Aorta (tissue), 5 donors: ENCODE data around the gene ERCC2. TPM values are rescaled to one million over a fixed set of nuclear protein-coding genes. Genes with fewer than 3 reads are reported as not detected.

Source experiments
- ATAC-seq: fragments of 200-7000 bp; cut with Tn5 transposase; one replicate; pipeline ENCODE4 v1.9.1; 2022; ENCODE audit warnings: moderate library complexity; ENCODE audit not compliant: low FRiP score
- DNase-seq, 2 donors: peaks; one replicate each; pipeline ENCODE4 v3.0.0-alpha.2; 2020
- H3K27ac ChIP-seq, 2 donors: one replicate each; pipeline ENCODE4 v1.5.1; 2013; ENCODE audit warnings: low read length in 2 of 2, mild to moderate bottlenecking in 2 of 2, moderate library complexity in 2 of 2, control low read depth in 1 of 2, inconsistent platforms in 1 of 2, low read depth in 1 of 2
- H3K27me3 ChIP-seq, 2 donors: one replicate each; pipeline ENCODE4 v1.6.1; 2013; ENCODE audit warnings: control low read depth in 1 of 2, low read length in 1 of 2, mild to moderate bottlenecking in 1 of 2, moderate library complexity in 1 of 2; ENCODE audit not compliant: insufficient read depth in 2 of 2, control insufficient read depth in 1 of 2
- H3K36me3 ChIP-seq, 2 donors: one replicate each; pipeline ENCODE4 v1.6.1; 2013; ENCODE audit warnings: control low read depth in 1 of 2, low read length in 1 of 2, mild to moderate bottlenecking in 1 of 2; ENCODE audit not compliant: insufficient read depth in 2 of 2, control insufficient read depth in 1 of 2
- H3K4me1 ChIP-seq, 2 donors: one replicate each; pipeline ENCODE4 v1.6.1; 2013; ENCODE audit warnings: low read length in 2 of 2, control low read depth in 1 of 2, mild to moderate bottlenecking in 1 of 2, moderate library complexity in 1 of 2; ENCODE audit not compliant: insufficient read depth in 2 of 2, control insufficient read depth in 1 of 2
- H3K4me3 ChIP-seq, 2 donors: one replicate each; pipeline ENCODE4 v1.5.1; 2013; ENCODE audit warnings: low read length in 2 of 2, control low read depth in 1 of 2, mild to moderate bottlenecking in 1 of 2
- H3K9me3 ChIP-seq: one replicate; pipeline ENCODE4 v1.6.1; 2013; ENCODE audit warnings: mild to moderate bottlenecking, low read length; ENCODE audit not compliant: control insufficient read depth
- WGBS, 2 donors: extraction: QIAGEN DNeasy Blood & Tissue Kit; methylation state at CpG; one replicate each; pipeline ENCODE4 v1.1.7; 2013; 5-methylcytosine and 5-hydroxymethylcytosine counted together
- intact Hi-C, 2 donors: fragments of 100-400 bp; cut with DNase I; formaldehyde crosslinking; loops; one replicate each; pipeline versions ENCODE4 v1.14.2 to v1.15.0; 2022
- polyA plus RNA-seq, 2 donors: library from polyadenylated mRNA; stranded (reverse); fragments of 200-250 nt; gene quantifications; one replicate each; pipeline ENCODE4 v1.2.3, GENCODE V29; 2013
- total RNA-seq, 2 donors: library from RNA; stranded (reverse); fragmentation: NEBNext Ultra II Directional; extraction: Animal tissue kit (Norgen Biotek cat#: 25700); gene quantifications; one replicate each; pipeline ENCODE4 v1.2.1, GENCODE V29; 2021
- donor health status: healthy with polysubstance abuse.
- donor health status: Bipolar disorder and iron deficiency.
- donor health status: DM: no; HTN: no; CAD: no.
- donor health status: DM: no; HTN: no; CAD: no.
- donor health status: DM: yes; HTN: yes; CAD: no.

The ERCC2 gene
- total and polyA plus RNA-seq, 4 donors = 5.1 to 27.2 (median 12.7) TPM

GRCh38 chr19:45307361-45307760 is 63.0 kb downstream of the ERCC2 start:
- 87 to 88% methylated on average over 19 of the region's 19 CpGs for WGBS, 2 donors
- H3K27ac ChIP-seq = no peak overlapping the region
- intact Hi-C loops = no loop called here
- no peaks in the 10 kb centered on the region for H3K27me3 ChIP-seq
- no peaks in the 10 kb centered on the region for H3K36me3 ChIP-seq
- DNase-seq = no peak
- H3K4me1 ChIP-seq = peaks cover 0 to 2% of the 10 kb centered on the region in 2 donors
- H3K4me3 ChIP-seq = no peak overlapping the region
- ATAC-seq = no peak
- no peaks in the 10 kb centered on the region for H3K9me3 ChIP-seq

- H3K9me3 ChIP-seq = no peaks in the 10 kb centered on the region
- no peaks in the 10 kb centered on the region for H3K27me3 ChIP-seq
- peaks cover 0 to 2% of the 10 kb centered on the region in 2 donors for H3K4me1 ChIP-seq
- WGBS, 2 donors = 69 to 76% methylated on average over 18 of the region's 18 CpGs
- ATAC-seq = no peak
- H3K36me3 ChIP-seq = no peaks in the 10 kb centered on the region
- intact Hi-C loops = no loop called here
- no peak overlapping the region for H3K27ac ChIP-seq
- no peak overlapping the region for H3K4me3 ChIP-seq
- DNase-seq = no peak
Measured at GRCh38 chr19:45306518-45307027, 63.8 kb downstream of the ERCC2 start.

GRCh38 chr19:45306040-45306439 is 64.3 kb downstream of the ERCC2 start:
- intact Hi-C loops = no loop called here
- Histone ChIP-seq H3K27me3 (no peaks in the 10 kb centered on the region), H3K4me3 (no peak overlapping the region), H3K27ac (no peak overlapping the region), H3K36me3 (no peaks in the 10 kb centered on the region), H3K4me1 (peaks cover 0 to 2% of the 10 kb centered on the region in 2 donors), H3K9me3 (no peaks in the 10 kb centered on the region)
- no peak for DNase-seq
- 20 to 24% methylated on average over 9 of the region's 9 CpGs for WGBS, 2 donors
- no peak for ATAC-seq

- intact Hi-C loops = no loop called here
- Histone ChIP-seq H3K4me3 (no peak overlapping the region), H3K4me1 (peaks cover 0 to 2% of the 10 kb centered on the region in 2 donors), H3K27ac (no peak overlapping the region), H3K27me3 (no peaks in the 10 kb centered on the region), H3K36me3 (no peaks in the 10 kb centered on the region), H3K9me3 (no peaks in the 10 kb centered on the region)
- ATAC-seq = no peak
- WGBS, 2 donors = 27 to 33% methylated on average over 5 of the region's 5 CpGs
- DNase-seq = no peak
Measured at GRCh38 chr19:45305421-45305820, 65.0 kb downstream of the ERCC2 start.

- H3K4me1 ChIP-seq = peaks cover 0 to 2% of the 10 kb centered on the region in 2 donors
- DNase-seq = no peak
- ATAC-seq = no peak
- WGBS, 2 donors = 75 to 84% methylated on average over 4 of the region's 4 CpGs
- H3K36me3 ChIP-seq = no peaks in the 10 kb centered on the region
- intact Hi-C loops = no loop called here
- no peaks in the 10 kb centered on the region for H3K9me3 ChIP-seq
- H3K4me3 ChIP-seq = no peak overlapping the region
- no peaks in the 10 kb centered on the region for H3K27me3 ChIP-seq
- H3K27ac ChIP-seq = no peak overlapping the region
Measured at GRCh38 chr19:45305007-45305406, 65.4 kb downstream of the ERCC2 start.

- no peak for ATAC-seq
- 75 to 87% methylated on average over 4 of the region's 4 CpGs for WGBS, 2 donors
Measured at GRCh38 chr19:45304141-45304926, 66.0 kb downstream of the ERCC2 start.

GRCh38 chr19:45303269-45304060 is 66.9 kb downstream of the ERCC2 start:
- intact Hi-C loops = no loop called here
- ATAC-seq = no peak
- peaks cover 0 to 2% of the 10 kb centered on the region in 2 donors for H3K4me1 ChIP-seq

More at GRCh38 chr19:45304141-45304926, 66.0 kb downstream of the ERCC2 start:
- Histone ChIP-seq H3K27ac (no peak overlapping the region), H3K27me3 (no peaks in the 10 kb centered on the region), H3K4me1 (peaks cover 0 to 2% of the 10 kb centered on the region in 2 donors), H3K9me3 (no peaks in the 10 kb centered on the region), H3K4me3 (no peak overlapping the region), H3K36me3 (no peaks in the 10 kb centered on the region)
- intact Hi-C loops = no loop called here
- no peak for DNase-seq

GRCh38 chr19:45302416-45302815 is 68.0 kb downstream of the ERCC2 start:
- no peak overlapping the region for H3K27ac ChIP-seq
- no peak overlapping the region for H3K4me3 ChIP-seq
- H3K9me3 ChIP-seq = no peaks in the 10 kb centered on the region
- H3K36me3 ChIP-seq = peaks cover 0 to 2% of the 10 kb centered on the region in 2 donors
- DNase-seq (no peak), ATAC-seq (no peak)
- H3K4me1 ChIP-seq = peaks cover 0 to 2% of the 10 kb centered on the region in 2 donors
- intact Hi-C loops = no loop called here
- no peaks in the 10 kb centered on the region for H3K27me3 ChIP-seq
- 90 to 92% methylated on average over 27 of the region's 27 CpGs for WGBS, 2 donors

More at GRCh38 chr19:45303269-45304060, 66.9 kb downstream of the ERCC2 start:
- no peaks in the 10 kb centered on the region for H3K36me3 ChIP-seq
- WGBS, 2 donors = 94 to 95% methylated on average over 12 of the region's 12 CpGs
- no peak for DNase-seq
- H3K9me3 ChIP-seq = no peaks in the 10 kb centered on the region
- H3K27ac ChIP-seq = no peak overlapping the region
- H3K27me3 ChIP-seq = no peaks in the 10 kb centered on the region
- H3K4me3 ChIP-seq = no peak overlapping the region
